Hepatic stellate cell (primary cell): ENCODE results near the gene ELL.
A peak's percentile ranks its signal among the peaks of the same experiment; 100 is the strongest.
"Not testable (repeated sequence)": the region's sequence is repeated elsewhere in the genome, so short reads cannot be mapped to it uniquely, and the experiment has no call there.

ENCODE experiments used
- DNase-seq: peaks from one replicate; pipeline ENCODE4 v3.0.0; 2011; ENCODE audit warnings: low spot score

Gene ELL

DNA sequence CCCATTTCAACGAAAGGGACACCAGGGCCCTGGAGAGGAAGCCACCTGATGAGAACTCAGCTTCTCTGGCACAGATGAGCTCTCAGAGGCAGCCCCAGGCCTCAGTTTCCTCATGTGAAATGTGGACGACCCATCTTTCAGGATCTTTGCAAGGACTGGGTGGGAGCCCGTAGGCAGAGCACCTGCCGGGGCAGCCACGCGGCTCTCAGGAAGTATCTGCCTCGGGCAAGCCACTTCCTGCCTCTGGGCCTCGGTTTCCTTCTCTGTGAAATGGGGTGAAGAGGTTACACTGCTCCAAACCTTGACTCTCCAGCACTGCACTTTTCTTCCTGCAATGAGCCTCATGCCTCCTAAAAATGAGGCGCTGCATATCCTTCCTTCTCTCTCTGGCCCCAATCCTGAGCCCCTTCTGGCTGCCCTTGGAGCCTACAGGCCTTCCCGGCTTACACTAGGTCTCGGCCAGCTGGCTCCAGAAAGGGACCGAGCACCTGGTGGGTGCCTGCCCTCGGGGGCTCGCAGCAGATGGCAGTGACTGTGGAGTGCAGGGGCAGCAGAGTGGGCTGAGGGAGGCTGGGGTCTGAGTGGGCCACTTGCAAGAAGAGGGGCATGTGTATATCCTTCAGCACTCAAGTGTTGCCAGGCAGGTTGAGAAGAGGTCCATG is 99.2 kb downstream of the ELL start:
- no peak for DNase-seq

DNA sequence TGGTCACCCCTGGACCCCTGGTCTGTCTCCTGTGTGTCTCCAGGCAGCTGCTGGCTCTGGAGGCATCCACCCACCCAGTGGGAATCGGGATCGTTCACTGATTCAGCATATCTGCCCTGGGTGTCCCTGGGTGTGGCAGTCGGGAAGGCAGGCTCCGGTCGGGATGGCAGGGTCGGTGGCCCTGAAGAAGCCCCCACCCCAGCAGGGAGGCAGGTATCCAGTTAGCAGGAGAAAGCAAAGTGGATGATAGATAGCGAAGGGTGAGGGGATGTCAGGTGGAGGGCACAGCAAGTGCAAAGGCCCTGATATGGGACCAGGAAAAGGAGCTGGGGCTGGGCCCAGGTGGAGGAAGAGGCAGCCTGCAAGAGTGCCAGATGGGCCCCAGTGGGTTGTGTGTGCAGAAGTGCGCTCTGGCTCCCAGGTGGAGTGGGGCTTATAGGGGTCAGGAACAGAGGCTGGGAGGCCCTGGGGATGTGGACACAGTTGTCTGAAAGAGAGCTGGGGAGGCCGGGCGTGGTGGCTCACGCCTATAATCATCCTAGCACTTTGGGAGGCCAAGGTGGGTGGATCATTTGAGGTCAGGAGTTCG is 100.4 kb downstream of the ELL start:
- DNase-seq: no peak

GRCh38 chr19:18420930-18421329 is 100.9 kb downstream of the ELL start:
- no peak for DNase-seq

DNA sequence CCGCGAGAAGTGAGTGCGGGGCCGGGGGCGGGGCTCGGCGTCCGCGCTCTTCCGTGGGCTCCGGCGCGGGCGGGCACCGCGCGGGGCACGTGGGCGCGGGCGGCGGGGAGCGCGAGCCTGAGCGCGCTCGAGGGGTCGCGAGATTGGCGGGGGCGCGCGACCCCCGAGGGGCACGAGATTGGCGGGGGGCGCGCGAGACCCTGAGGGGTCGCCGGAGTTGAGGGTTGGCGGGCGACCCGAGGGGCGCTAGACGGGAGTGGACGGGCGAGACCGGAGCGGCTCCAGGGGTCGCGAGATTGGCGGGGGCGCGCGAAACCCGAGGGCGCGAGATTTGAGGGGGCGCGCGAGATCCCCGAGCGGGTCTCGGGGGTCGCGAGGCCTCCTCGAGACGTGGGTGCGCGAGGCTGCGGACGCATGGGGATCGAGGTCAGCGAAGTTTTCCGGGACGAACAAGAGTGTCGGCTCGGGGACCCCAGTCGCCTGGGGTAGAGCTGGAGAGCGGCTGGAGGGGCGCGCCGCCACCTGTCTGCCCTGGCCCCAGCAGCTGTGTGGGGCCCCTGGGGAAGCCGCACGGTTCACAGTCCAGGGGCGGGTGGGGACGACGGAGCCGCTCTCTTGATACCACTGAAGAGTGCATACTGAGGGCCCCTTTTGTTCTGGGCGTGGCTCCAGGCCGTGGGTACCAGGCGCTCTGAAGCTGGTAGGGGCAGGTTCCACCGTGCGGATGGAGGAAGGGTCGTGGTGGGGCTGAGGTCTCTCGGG is 102.0 kb downstream of the ELL start:
- DNase-seq: no peak

DNA sequence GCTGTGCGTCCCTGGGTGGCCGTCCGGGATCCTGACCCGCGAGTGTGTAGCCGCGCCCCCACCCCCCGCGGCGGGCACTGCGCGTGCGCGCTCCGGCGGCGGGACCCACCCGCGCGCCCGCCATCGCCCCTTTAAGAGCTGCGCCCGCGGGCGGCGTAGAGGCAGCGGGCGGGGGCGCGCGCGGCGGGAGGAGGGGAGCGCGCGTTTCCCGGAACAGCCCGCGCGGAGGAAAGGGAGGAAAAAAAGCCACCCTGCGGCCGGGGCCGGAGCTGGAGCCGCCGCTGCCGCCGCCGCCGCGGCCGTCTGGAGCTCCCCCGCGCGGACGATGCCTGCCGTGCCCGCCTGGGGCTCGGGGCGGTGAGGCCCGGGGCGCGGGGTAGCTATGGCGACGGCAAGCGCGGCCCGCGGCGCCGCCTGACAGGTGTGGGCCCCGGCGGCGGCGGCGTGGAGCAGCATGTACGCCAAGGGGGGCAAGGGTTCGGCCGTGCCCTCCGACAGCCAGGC is 102.6 kb downstream of the ELL start, which contains the start of gene SSBP4:
Gene SSBP4 (plus strand): TSS at position 204 of the 504 bp plus-strand sequence. CDS start 251 bp downstream, at position 455.
- peak; percentile 94 for DNase-seq

GRCh38 chr19:18418483-18419194 is 103.2 kb downstream of the ELL start:
- DNase-seq: no peak

DNA sequence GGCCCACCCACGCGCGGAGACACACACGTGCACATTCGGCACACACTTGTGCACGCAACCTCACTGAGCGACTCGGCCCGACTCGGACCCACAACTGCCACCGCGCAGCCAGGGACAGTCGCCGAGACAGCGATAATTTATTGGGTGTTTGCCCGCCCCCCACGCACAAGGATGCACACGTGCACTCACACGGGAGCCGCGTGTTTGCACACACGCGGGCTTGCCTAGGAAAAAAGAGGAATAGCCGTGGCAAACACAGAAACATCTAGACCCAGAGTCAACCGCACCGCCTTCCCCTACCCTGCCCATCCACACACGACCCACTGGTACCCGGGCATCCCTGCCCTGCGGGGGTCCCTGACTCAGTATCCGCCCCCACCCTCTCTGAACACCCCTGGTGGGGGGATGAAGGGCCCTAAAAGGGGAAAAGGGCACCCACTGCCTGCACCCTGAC is 103.8 kb downstream of the ELL start:
- DNase-seq: no peak

DNA sequence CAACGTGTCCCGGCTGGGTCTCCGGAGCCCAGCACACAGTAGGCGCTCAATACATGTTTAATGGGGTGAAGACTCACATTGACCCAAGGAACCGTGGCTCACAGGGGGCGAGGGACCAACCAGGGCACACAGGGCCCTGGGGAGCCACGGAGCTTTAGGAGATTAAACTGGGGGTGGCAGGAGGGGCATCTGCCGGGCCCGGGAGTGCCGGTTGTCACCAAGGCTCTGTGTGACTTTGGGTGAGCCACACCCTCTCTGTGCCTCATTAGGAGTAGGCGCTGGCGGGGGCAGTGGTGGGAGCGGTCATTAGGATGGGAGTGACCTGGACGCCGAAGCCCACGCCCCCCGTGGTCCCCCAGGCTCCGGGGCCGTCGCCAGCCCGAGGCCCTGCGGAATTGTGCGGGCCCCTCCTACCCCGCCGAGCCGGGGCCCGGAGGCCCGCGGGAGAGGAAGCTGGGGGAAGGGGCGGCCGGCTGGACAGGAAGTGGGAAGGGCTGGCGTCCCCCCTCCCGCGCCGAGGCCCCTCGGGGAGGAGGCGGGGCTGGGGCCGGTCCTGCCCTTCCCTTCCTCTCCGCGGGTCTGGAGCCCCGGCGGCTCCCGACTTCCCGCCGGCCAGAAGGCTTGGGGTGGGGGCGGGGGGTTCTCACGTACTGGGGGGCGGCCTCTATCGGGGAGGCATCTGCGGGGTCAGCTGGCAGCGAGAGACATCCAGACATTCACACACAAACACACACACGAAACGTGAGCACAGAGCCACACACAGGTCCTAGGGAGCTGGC is 104.4 kb downstream of the ELL start:
- DNase-seq: peak; percentile 86

DNA sequence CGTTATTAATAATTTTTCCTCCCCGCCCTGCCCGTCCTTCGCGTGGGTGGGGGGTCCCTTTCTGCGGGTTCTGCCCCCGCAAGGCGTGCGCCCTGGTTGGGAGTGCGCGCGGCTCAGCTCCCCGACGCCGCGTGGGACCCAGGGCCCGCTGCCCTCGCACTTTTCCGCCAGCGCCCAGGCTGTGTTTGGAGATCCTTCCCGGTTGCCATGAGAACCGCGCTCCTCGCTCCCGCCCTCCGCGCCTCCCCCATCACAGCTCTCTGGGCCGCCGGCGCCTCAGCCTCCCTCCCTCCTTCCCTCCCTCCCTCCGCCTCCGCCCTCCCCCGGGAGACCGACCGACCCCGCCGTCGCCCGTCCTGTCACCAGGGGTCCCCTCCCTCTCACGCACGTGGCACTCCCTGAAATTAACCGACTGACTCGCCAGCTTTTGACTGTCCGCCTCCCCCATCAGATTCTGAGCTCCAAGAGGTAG is 105.1 kb downstream of the ELL start:
- DNase-seq: peak; percentile 93

DNA sequence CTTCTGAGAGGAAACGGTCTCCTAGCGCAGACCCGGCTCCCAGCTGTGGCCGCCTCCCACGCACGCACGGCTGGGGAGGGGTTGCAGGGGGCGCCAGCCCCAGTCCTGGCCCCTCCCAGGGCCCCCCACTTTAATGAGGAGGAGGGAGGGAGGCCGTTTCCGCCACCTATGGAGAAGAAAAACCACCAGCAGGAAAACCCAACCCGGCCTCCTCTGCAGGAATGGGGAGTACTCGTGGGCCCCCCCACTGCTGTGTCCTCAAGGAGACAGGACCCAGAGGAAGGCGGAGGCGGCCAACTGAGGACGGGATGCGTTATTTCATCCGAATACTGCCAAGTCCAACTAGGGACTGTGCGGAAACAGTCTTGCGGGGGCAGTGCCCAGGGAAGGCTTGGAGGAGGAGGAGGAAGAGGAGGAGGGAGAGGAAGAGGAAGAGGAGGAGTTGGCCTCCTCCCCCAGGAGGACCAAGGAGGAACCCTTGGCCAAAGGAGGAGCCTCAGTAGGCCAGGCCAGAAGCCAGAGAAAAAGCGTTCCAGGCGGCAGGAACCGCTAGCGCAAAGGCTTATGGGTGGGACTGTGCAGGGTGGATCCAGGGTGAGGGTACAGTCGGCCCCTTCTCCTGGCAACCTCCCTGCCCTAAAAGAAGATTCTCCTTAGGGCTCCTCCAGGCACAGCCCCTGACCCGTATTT is 106.5 kb downstream of the ELL start:
- peak; percentile 59 for DNase-seq

DNA sequence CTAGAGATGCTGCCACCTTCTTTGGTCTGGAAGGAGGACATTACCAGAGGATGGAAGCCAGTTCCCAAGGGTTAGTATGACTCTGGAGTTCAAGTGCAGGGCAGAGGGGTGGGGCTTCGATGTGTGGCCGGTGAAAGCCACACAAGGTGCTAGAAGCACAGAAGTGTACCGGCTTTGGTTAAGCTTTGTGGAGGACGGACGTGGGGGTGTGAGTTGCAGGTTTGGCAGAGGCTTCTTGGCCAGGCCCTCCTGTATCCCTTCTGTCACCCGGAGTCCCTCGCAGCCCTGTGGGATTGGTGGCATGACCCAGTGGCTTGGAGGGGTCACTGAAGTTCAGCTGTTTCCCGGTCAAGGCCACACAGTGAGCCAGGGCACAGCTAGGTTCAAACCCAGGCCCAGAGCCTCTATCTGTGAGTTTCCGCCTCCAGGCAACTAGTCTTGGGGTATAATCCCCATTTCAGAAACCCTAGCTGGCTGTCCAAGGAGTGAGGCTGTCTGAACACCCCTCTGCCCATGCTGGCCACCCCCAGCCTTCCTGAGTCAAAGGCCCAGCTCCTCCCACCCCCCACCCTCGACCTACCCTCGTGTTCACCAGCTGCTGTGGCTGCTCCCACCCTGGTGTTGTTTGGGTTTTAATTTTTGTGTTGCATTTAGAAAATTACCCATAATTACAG is 107.2 kb downstream of the ELL start:
- DNase-seq: peak; percentile 41

- DNase-seq: no peak
Measured at GRCh38 chr19:18412610-18413239, 109.1 kb downstream of the ELL start.

DNA sequence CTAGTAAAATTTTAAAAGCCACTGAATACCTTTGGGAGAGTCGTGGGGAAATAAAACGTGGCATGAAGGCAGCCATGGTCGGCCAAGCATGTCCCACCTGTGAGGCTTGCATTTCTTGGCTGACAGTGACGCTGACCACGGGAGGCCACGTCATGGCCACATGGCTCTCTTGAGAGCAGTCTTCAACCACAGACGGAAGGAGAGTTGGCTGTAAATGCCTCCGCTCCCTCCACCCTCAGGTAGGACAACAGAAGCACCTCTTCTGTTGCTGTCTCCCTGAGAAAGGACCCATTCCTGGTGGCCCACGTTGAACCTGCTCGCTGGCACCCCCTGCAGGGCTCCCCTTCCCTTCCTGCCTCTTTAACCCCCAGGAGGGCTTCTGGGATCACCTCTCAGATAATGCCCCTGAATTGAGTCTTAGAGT is 113.8 kb downstream of the ELL start:
- no peak for DNase-seq

DNA sequence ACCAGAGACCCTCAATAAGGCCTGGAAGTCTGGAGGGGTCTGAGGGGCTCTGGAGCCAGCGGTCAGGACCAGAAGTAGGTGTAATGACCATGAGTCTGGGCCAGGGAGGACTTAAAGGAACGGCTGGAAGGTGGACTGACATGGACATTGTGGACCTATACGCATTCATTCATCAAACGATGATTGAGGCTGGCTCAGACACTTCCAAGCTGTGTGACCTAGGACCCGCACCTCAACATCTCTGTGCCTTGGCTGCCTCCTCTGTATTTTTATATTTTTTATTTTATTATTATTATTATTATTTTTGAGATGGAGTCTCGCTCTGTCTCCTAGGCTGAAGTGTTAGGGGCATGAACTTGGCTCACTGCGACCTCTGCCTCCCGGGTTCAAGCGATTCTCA is 115.1 kb downstream of the ELL start:
- DNase-seq: no peak

DNA sequence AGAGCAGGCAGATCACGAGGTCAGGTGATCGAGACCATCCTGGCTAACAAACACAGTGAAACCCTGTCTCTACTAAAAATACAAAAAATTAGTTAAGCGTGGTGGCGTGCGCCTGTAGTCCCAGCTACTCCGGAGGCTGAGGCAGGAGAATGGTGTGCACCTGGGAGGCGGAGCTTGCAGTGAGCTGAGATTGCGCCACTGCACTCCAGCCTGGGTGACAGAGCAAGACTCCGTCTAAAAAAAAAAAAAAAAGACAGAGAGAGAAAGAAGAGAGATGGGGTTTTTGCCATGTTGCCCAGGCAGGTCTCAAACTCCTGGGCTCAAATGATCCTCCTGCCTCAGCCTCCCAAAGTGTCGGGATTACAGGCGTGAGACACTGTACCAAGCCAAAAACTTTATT is 116.1 kb downstream of the ELL start:
- DNase-seq: not testable (repeated sequence)

GRCh38 chr19:18402455-18403248 is 119.2 kb downstream of the ELL start:
- not testable (repeated sequence) for DNase-seq

- peak; percentile 61 for DNase-seq
Measured at GRCh38 chr19:18401580-18402112, 120.2 kb downstream of the ELL start.

- DNase-seq: peak; percentile 70
Measured at GRCh38 chr19:18399008-18399407, 122.9 kb downstream of the ELL start.
